NCI-H146 treated with DMSO at 0.1 percent for 48 hours (cell line): ENCODE results near the gene KDELR3.

Experiments
- DNase-seq: peaks from one replicate; lab custom pipeline; 2025; ENCODE audit not compliant: unreplicated experiment; lab: John Stamatoyannopoulos, UW

Gene KDELR3

GRCh38 chr22:38467904-38468442 is at the start of gene KDELR3:
Gene KDELR3, plus strand, starts transcription at chr22:38468096. Its CDS starts 138 bp downstream, at chr22:38468234.
- DNase-seq, result no peak

- DNase-seq, result no peak
Measured at GRCh38 chr22:38418589-38418988, 49.3 kb upstream of the KDELR3 start.

GRCh38 chr22:38419121-38419857 is 48.6 kb upstream of the KDELR3 start:
- DNase-seq, result no peak

GRCh38 chr22:38419858-38420160 is 48.1 kb upstream of the KDELR3 start:
- DNase-seq, result no peak

- no peak for DNase-seq
Measured at GRCh38 chr22:38420734-38421133, 47.2 kb upstream of the KDELR3 start.

GRCh38 chr22:38422611-38423511 is 45.0 kb upstream of the KDELR3 start:
- DNase-seq, result no peak

GRCh38 chr22:38423512-38424503 is 44.1 kb upstream of the KDELR3 start:
- DNase-seq, result no peak

GRCh38 chr22:38424525-38425080 is 43.3 kb upstream of the KDELR3 start:
- no peak for DNase-seq

GRCh38 chr22:38426628-38427027 is 41.3 kb upstream of the KDELR3 start:
- DNase-seq, result no peak

- DNase-seq, result no peak
Measured at GRCh38 chr22:38427465-38427864, 40.4 kb upstream of the KDELR3 start.

GRCh38 chr22:38427940-38428339 is 40.0 kb upstream of the KDELR3 start:
- no peak for DNase-seq

- DNase-seq, result no peak
Measured at GRCh38 chr22:38428714-38429113, 39.2 kb upstream of the KDELR3 start.

GRCh38 chr22:38429499-38430068 is 38.3 kb upstream of the KDELR3 start:
- DNase-seq, result no peak

GRCh38 chr22:38431266-38432010 is 36.5 kb upstream of the KDELR3 start:
- no peak for DNase-seq

GRCh38 chr22:38432264-38432663 is 35.6 kb upstream of the KDELR3 start:
- DNase-seq, result no peak

GRCh38 chr22:38433871-38434270 is 34.0 kb upstream of the KDELR3 start:
- DNase-seq, result no peak

GRCh38 chr22:38435010-38435409 is 32.9 kb upstream of the KDELR3 start:
- DNase-seq, result no peak

- DNase-seq, result no peak
Measured at GRCh38 chr22:38435965-38436364, 31.9 kb upstream of the KDELR3 start.

GRCh38 chr22:38436629-38437395 is 31.1 kb upstream of the KDELR3 start:
- no peak for DNase-seq
